ENCODE data around the gene CTSH.
"Not testable (repeated sequence)": the region's sequence is repeated elsewhere in the genome, so short reads cannot be mapped to it uniquely, and the experiment has no call there.

Gene CTSH

GRCh38 chr15:78923480-78924360 lies 21.1 kb downstream of the CTSH start:
- in situ Hi-C loops (cut with HindIII; ENCODE audit: low sequenced_read_pairs): no loop called here

GRCh38 chr15:78923015-78923414 lies 21.8 kb downstream of the CTSH start:
- in situ Hi-C loops (cut with HindIII; ENCODE audit: low sequenced_read_pairs): no loop called here

GRCh38 chr15:78922527-78922926 lies 22.3 kb downstream of the CTSH start:
- in situ Hi-C loops (cut with HindIII; ENCODE audit: low sequenced_read_pairs): no loop called here

- in situ Hi-C loops (cut with HindIII; ENCODE audit: low sequenced_read_pairs): no loop called here
Measured at GRCh38 chr15:78921940-78922339, 22.9 kb downstream of the CTSH start.

- in situ Hi-C loops (cut with HindIII; ENCODE audit: low sequenced_read_pairs): no loop called here
Measured at GRCh38 chr15:78921517-78921916, 23.3 kb downstream of the CTSH start.

GRCh38 chr15:78917888-78918287 lies 27.0 kb downstream of the CTSH start:
- in situ Hi-C loops (cut with HindIII; ENCODE audit: low sequenced_read_pairs): no loop called here

GRCh38 chr15:78916088-78916487 lies 28.8 kb downstream of the CTSH start:
- in situ Hi-C loops (cut with HindIII; ENCODE audit: low sequenced_read_pairs): no loop called here

GRCh38 chr15:78915341-78916087 lies 29.3 kb downstream of the CTSH start:
- in situ Hi-C loops (cut with HindIII; ENCODE audit: low sequenced_read_pairs): no loop called here

GRCh38 chr15:78914027-78914764 lies 30.6 kb downstream of the CTSH start:
- in situ Hi-C loops (cut with HindIII; ENCODE audit: low sequenced_read_pairs): no loop called here

GRCh38 chr15:78913012-78913411 lies 31.8 kb downstream of the CTSH start:
- in situ Hi-C loops (cut with HindIII; ENCODE audit: low sequenced_read_pairs): no loop called here

GRCh38 chr15:78912316-78912715 lies 32.5 kb downstream of the CTSH start:
- in situ Hi-C loops (cut with HindIII; ENCODE audit: low sequenced_read_pairs): no loop called here

- in situ Hi-C loops (cut with HindIII; ENCODE audit: low sequenced_read_pairs): no loop called here
Measured at GRCh38 chr15:78910271-78910670, 34.6 kb downstream of the CTSH start.

GRCh38 chr15:78909791-78910228 lies 35.0 kb downstream of the CTSH start:
- in situ Hi-C loops (cut with HindIII; ENCODE audit: low sequenced_read_pairs): no loop called here

- in situ Hi-C loops (cut with HindIII; ENCODE audit: low sequenced_read_pairs): no loop called here
Measured at GRCh38 chr15:78909160-78909695, 35.6 kb downstream of the CTSH start.

- in situ Hi-C loops (cut with HindIII; ENCODE audit: low sequenced_read_pairs): no loop called here
Measured at GRCh38 chr15:78907577-78907976, 37.3 kb downstream of the CTSH start.

- in situ Hi-C loops (cut with HindIII; ENCODE audit: low sequenced_read_pairs): no loop called here
Measured at GRCh38 chr15:78906316-78906620, 38.6 kb downstream of the CTSH start.

GRCh38 chr15:78904599-78905358 lies 40.1 kb downstream of the CTSH start:
- in situ Hi-C loops (cut with HindIII; ENCODE audit: low sequenced_read_pairs): no loop called here

- in situ Hi-C loops (cut with HindIII; ENCODE audit: low sequenced_read_pairs): not testable (repeated sequence)
Measured at GRCh38 chr15:78902281-78903032, 42.4 kb downstream of the CTSH start.

GRCh38 chr15:78900819-78901533 lies 43.9 kb downstream of the CTSH start:
- in situ Hi-C loops (cut with HindIII; ENCODE audit: low sequenced_read_pairs): not testable (repeated sequence)

Measured in DLD1 (cell line).